Inferior parietal cortex (tissue), 1 donor: ENCODE data around the gene CCDC185.

Experiments used
- DNase-seq: peaks from one replicate; pipeline ENCODE4 v3.0.0-alpha.2; 2016; ENCODE audit errors: extremely low spot score

CCDC185 gene

DNA sequence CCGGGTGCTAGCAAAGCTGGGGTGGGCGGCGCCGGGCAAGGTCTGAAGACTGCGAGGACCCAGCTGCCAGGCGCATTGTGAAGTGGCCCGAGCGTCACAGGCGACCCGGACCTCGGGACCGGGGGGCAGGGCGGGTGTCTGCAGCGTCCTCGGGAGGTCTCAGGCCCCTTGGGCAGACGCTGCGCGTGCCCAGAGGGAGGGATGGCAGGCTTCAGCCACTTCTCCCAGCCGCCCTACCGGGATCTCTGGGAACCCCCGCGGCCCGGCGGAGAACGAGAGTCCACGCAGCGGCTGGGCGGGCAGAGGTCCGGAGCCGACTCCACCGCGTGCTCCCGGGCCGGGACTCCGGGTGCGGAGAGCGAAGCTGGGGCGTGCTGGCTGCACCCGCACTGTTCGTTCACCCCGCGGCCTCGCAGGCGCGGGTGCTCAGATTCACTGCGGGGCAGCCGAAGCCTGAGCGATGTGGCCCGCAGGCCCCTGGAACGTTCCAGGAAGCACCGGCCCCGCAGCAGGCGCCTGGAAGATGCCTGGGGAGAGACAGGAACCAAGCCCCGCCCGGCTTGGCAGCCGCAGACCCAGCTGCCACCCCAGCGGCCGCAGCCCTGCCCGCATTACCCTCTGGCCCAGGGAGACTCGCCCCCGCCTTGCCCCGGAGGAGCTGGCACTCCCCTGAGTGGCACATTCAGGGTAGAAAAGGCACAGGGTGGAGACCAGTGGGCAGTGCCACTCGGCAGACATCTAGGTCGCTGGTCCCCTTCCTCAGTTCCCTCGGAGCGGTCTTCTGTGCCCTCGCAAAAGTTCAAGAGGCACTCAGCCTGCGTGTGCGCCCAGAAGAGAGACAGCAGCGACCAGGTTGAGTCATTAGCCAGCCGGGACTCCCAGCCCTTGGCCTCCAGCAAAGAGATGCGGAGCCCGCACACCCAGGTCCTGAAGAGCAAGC, at the start of gene CCDC185:
Gene CCDC185 (plus strand): TSS at position 141 of the 940 bp plus-strand sequence. CDS start 61 bp downstream, at position 202.
- no peak for DNase-seq

DNA sequence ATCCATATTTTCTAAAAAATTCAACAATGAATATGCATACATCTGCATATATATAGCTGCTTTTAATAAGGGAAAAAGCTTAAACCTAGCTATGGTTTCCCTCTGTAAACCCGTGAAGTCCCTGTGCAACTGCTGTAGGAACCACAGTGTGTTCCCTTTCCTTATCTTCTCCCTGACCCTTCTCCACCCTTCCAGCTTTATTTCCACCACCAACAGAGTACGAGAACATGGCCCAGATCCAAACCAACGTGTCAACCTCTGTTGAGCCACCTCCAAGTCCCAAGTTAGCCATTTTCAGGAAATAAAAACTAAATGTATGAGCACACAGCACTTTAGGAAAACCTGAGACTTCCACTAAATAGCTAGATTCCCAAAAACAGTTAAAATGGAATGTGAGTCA, 49.5 kb upstream of the CCDC185 start:
- DNase-seq, result no peak

DNA sequence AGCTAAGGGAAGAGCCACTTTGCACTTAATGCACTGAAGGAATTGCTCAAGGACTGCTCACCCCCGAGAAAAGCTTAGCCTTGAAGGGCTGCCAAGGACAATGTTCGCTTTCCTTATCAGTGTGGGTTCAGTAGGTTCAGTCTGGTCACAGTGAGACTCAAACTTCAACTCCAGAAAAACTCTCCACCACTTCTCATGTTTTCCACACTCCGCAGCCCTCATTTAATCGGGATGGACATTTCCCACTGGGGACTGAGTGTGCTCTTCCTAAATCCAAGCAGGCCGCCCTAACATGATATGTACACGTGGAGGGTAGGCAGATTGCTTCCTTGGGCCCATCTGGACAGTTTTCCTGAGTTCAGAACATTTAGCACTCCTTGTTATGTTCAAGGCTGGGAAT, 48.7 kb upstream of the CCDC185 start:
- DNase-seq, result no peak

- DNase-seq, result no peak
These were observed 47.5 kb upstream of the CCDC185 start for GRCh38 chr1:223345720-223346119.

- DNase-seq, result no peak
These were observed 46.9 kb upstream of the CCDC185 start for GRCh38 chr1:223346311-223346710.

DNA sequence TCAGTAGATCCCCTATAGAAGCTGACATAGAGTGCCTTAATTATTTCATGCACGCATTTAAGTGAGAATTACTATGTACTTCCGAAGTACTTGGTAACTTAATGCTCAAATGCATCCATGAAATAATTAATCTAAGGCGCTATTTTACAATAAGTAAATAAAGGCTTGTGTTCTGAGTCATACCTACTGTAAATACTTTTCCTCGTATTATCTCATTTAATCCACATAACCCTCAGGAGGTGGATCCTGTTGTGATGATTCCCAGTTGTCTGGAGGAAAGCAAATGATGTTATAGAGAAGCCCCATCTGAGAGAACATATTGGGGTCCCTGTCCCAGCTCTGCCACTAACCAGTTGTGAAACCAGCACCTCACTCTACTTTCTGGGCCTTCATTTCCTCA, 45.6 kb upstream of the CCDC185 start:
- DNase-seq, result no peak

DNA sequence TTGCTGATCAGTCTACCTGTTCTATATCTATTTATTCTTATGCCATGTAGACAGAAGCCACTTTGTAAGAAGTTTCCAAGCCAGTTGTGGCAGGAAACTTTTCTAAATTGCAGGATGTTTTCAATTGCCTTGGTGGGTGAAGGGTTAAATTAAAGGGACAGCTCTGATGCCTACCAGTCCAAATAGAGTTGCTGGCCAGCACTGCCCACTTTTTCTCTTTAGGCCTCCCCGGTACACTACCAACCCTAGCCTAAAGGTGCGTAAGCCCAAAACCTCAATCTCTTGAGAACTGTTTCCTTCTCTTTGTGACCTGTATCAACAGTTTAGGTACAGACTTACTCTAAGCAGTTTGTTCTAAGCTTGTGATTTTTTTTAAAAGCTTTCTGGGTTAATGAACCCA, 44.8 kb upstream of the CCDC185 start:
- no peak for DNase-seq

DNA sequence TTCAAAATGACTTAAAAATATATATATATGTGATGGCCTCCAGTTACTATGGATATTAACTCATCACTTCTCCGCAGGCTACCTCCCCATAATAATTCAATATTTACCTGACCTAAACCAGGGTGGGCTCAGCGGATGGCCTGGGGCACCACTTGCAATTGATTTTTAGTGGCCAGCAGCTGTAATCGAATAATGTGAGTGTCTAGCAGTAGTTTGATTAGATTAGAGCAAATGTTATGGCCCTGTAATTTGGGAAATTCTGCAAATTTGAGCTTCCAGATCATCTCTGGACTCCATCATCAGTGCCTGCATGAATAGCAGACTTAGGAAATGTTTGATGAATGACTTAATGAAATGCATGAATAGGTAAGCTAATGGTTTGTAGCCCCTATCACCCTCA, 44.0 kb upstream of the CCDC185 start:
- DNase-seq, result no peak

- DNase-seq, result no peak
These were observed 42.8 kb upstream of the CCDC185 start for GRCh38 chr1:223350361-223350908.

GRCh38 chr1:223352944-223353343, 40.3 kb upstream of the CCDC185 start:
- DNase-seq, result no peak

- DNase-seq, result no peak
These were observed 39.3 kb upstream of the CCDC185 start for GRCh38 chr1:223353939-223354338.

DNA sequence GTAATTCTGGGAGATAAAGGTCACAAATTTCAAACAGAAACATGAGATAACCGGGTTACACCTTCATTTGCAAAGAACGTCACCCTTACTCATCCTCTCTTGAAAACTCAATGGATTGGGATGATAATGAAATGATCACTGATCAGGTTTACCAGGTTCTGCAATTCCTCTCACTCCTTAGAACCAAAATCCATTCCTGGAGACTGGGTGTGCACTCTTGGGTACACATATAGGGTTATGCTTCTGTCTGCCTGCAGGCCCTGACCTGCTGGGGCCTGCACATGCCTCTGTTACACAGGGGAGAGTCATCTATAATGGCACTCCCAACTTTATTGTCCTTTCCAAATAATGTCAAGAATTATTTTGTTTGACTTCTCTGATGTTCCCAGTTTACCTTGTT, 37.5 kb upstream of the CCDC185 start:
- no peak for DNase-seq

DNA sequence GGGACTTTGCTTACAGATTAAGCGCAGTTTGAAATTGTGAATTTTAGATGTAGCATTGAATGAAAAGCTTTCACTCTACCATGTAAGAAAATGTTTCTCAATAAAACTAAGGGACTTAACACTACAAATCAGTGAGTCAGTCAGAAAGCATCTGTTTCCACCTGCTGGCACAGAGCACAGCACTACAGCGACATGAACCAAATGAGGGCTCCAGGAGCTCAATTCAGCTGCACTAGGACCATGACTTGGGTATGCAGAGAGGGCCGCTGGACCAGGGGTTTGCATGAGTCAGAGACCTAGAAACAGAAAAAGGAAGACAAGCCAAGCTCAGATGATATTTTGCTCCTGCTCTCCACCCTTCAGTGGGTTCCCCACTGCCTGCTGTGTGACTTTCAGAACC, 34.4 kb upstream of the CCDC185 start:
- DNase-seq, result no peak

DNA sequence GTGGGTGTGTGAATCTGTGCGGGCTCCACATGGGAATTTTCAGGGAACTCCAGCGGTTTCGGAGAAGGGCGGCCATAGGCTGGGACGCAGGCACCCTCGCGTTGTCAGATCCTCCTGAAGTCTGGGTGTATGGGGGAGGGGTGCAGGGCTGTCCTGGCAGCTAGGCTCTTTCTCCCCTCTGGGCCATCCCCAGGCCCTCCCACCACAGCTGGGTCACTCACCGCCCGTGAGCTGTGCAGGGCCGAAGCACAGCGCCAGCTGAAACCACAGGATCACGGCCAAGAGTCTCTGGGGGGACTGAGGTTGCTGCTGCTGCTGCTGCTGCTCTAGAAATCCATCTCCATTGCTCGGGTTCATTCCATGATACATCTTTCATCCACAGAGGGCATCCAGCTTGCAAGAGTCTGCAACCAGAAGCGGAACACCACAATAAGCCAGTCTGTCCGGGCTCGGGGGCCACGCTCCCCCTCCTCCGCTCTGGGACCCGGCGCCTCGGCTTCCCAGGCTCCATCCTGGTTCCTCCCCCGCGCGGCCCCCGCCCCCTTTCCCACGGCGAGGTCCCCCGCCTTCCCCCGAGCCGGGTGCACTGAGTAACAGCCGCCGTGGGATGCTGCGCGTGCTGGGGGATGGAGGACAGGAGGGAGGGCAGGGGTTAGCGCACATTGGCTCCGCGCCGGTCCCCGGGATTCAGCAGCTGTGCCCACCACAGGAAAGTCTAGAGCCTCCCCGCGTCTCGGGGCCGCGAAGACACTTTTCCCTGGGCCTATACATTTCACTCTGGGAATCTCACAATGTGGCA, 30.0 kb upstream of the CCDC185 start:
- no peak for DNase-seq

- DNase-seq, result peak; percentile 50
These were observed 29.1 kb upstream of the CCDC185 start, which contains the start of gene SUSD4 for GRCh38 chr1:223363856-223364684. SUSD4 (minus strand) TSS chr1:223364176; CDS start chr1:223363425, 751 bp downstream.

DNA sequence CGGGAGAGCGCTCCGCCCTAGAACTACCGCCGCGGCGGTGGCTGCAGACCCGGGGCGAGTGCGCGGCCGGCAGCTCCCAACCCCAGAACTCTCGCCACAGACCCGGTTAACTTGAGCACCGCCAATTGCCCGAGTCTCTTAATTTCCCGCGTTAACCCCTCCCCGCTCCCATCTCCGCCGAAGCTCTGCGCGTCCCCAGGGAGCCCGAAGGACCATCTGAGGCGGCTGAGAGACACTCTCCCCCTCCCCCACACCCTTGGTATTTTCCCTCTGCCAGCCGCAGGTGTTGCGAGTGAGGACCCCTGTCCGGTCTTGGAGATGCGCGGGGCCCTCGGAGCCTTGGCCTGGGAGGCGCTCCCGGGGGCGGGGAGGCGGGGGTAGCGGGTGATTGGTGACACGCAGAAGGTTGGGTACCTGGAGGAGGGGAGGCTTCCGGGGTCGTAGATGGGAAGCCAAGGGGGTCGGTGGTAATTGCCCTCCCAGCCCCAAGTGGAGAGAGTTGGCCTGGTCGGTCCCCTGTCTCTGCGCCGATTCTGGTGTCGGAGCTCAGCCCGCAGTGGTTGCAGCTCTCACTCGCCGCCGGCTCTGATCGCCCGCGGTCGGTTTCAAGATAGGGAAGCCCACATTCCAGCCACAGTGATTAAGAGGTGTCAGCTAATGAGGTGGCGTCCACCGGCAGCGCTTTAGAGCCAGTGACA, 28.4 kb upstream of the CCDC185 start:
- DNase-seq, result no peak

- DNase-seq, result no peak
These were observed 19.1 kb upstream of the CCDC185 start for GRCh38 chr1:223374064-223374610.

DNA sequence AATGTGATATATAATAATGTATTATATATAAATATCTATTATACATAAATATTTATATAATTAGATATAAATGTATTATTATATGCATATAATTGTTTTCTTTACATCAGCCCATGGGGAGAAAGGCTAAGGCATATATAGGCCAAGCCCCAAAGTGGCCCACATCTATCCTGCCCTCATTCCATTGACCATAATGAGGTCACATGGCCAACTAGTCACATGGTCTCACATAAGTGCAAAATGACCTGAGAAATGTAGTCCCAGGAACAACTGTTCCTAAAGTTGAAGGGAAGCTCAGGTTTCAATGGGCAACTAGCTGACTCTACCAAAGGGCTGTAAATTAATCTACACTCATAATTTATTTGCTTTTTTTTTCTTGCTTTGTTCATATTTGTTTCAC, 14.5 kb upstream of the CCDC185 start:
- no peak for DNase-seq

- peak; percentile 18 for DNase-seq
These were observed 7.2 kb upstream of the CCDC185 start for GRCh38 chr1:223386013-223386412.

DNA sequence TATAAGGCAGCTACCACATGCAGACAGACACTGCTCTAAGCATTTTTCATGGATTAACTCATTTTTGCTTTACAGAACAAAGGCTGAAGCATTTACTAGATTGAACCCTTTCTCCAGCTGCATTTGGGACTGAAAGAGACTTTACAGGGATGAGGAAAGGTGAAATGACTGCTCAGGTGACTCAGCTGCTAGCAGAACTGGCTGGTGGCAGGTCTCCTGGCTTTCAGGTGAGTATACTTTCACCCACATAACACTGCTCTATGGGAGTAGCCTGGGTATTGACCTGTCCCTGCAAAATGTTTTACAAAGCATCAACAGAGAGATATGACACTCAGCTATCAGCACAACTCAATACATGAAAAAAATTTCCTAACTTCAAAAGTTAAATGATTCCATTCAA, 2.6 kb upstream of the CCDC185 start:
- no peak for DNase-seq

- DNase-seq, result no peak
These were observed 1.0 kb downstream of the CCDC185 start for GRCh38 chr1:223394242-223394641.
